GM23338 (cell line): ENCODE data around the gene TJP2. TPM values are rescaled to one million over a fixed set of nuclear protein-coding genes. Genes with fewer than 3 reads are reported as not detected.
A peak's percentile ranks its signal among the peaks of the same experiment; 100 is the strongest.

Source experiments
- ATAC-seq: fragments of 200-7000 bp; cut with Tn5 transposase; 3 replicates; pipeline ENCODE4 v1.9.1; 2020
- DNase-seq: peaks from one replicate; pipeline ENCODE4 v3.0.0-alpha.2; 2015; ENCODE audit warnings: low spot score
- H2AFZ ChIP-seq: fragments of 200-600 bp; sonication (generic); 2 replicates; pipeline ENCODE4 v1.8.0; 2016; ENCODE audit warnings: antibody characterized with exemption, mild to moderate bottlenecking, moderate library complexity
- H3F3A ChIP-seq: fragments of 200-600 bp; sonication (generic); replicated peaks from 2 replicates; pipeline ENCODE4 v1.8.0; 2017; ENCODE audit warnings: antibody characterized with exemption, mixed run types, low read depth
- H3K27ac ChIP-seq: fragments of 200-600 bp; sonication (generic); 2 replicates; pipeline ENCODE4 v1.6.1; 2016; ENCODE audit warnings: low read depth
- H3K27me3 ChIP-seq: fragments of 200-600 bp; sonication (generic); 2 replicates; pipeline ENCODE4 v1.8.0; 2016; ENCODE audit warnings: mild to moderate bottlenecking, mixed run types, moderate library complexity; ENCODE audit not compliant: insufficient read depth
- H3K36me3 ChIP-seq: fragments of 200-600 bp; sonication (generic); 2 replicates; pipeline ENCODE4 v1.8.0; 2016; ENCODE audit warnings: mild to moderate bottlenecking; ENCODE audit not compliant: insufficient read depth
- H3K4me1 ChIP-seq: fragments of 200-600 bp; sonication (generic); 2 replicates; pipeline ENCODE4 v1.8.0; 2016; ENCODE audit warnings: mild to moderate bottlenecking, moderate library complexity; ENCODE audit not compliant: insufficient read depth
- H3K4me2 ChIP-seq: fragments of 200-600 bp; sonication (generic); 2 replicates; pipeline ENCODE4 v1.7.1; 2017; ENCODE audit warnings: mixed run types
- H3K4me3 ChIP-seq: fragments of 200-600 bp; sonication (generic); 2 replicates; pipeline ENCODE4 v1.6.1; 2016; ENCODE audit warnings: mixed run types
- H3K79me2 ChIP-seq: fragments of 200-600 bp; sonication (generic); replicated peaks from 2 replicates; pipeline ENCODE4 v1.8.0; 2017; ENCODE audit warnings: mild to moderate bottlenecking; ENCODE audit not compliant: insufficient read depth
- H3K9me2 ChIP-seq: fragments of 200-600 bp; sonication (generic); 2 replicates; pipeline ENCODE4 v1.8.0; 2017; ENCODE audit not compliant: insufficient read depth
- H4K20me1 ChIP-seq: fragments of 200-600 bp; sonication (generic); replicated peaks from 2 replicates; pipeline ENCODE4 v1.8.0; 2017; ENCODE audit warnings: mild to moderate bottlenecking; ENCODE audit not compliant: insufficient read depth
- H3K27ac Mint-ChIP-seq: 2 replicates; pipeline ENCODE4 v1.8.0; 2020; ENCODE audit warnings: inconsistent platforms, mild to moderate bottlenecking, moderate library complexity, mixed read lengths
- H3K27me3 Mint-ChIP-seq: 3 replicates; pipeline ENCODE4 v1.8.0; 2022; ENCODE audit warnings: low read depth, mild to moderate bottlenecking, moderate library complexity, mixed read lengths, inconsistent platforms; ENCODE audit not compliant: insufficient read depth, poor library complexity
- H3K36me3 Mint-ChIP-seq: 3 replicates; pipeline ENCODE4 v1.8.0; 2021; ENCODE audit warnings: low read depth, mild to moderate bottlenecking, inconsistent platforms, moderate library complexity, mixed read lengths
- H3K4me1 Mint-ChIP-seq: 3 replicates; pipeline ENCODE4 v1.8.0; 2020; ENCODE audit warnings: mild to moderate bottlenecking, inconsistent platforms, mixed read lengths
- H3K4me3 Mint-ChIP-seq: 3 replicates; pipeline ENCODE4 v1.8.0; 2021; ENCODE audit warnings: moderate library complexity, mild to moderate bottlenecking, inconsistent platforms, mixed read lengths
- H3K9me3 Mint-ChIP-seq: 3 replicates; pipeline ENCODE4 v1.8.0; 2020; ENCODE audit warnings: moderate library complexity, mild to moderate bottlenecking, inconsistent platforms, mixed read lengths
- CREB1 ChIP-seq: fragments of 250-450 bp; sonication (Bioruptor Pico); IDR thresholded peaks from 2 replicates; pipeline ENCODE4 v1.5.0; 2020; ENCODE audit warnings: low read depth, mild to moderate bottlenecking, moderate library complexity
- EZH2 ChIP-seq: fragments of 200-600 bp; sonication (generic); IDR thresholded peaks from one replicate; pipeline ENCODE4 v1.8.0; 2017; ENCODE audit warnings: antibody characterized with exemption, mild to moderate bottlenecking, low read depth; ENCODE audit not compliant: unreplicated experiment
- EZH2phosphoT487 ChIP-seq: fragments of 200-600 bp; sonication (generic); IDR thresholded peaks from one replicate; pipeline ENCODE4 v1.8.1; 2018; ENCODE audit warnings: antibody characterized with exemption; ENCODE audit not compliant: unreplicated experiment
- JUNB ChIP-seq: IDR thresholded peaks from one replicate; pipeline ENCODE4 v1.6.1; 2016; ENCODE audit warnings: antibody characterized with exemption; ENCODE audit not compliant: unreplicated experiment
- NANOG ChIP-seq: IDR thresholded peaks from 2 replicates; pipeline ENCODE4 v1.6.1; 2016; ENCODE audit warnings: antibody characterized with exemption, borderline replicate concordance
- POLR2AphosphoS5 ChIP-seq: IDR thresholded peaks from 2 replicates; pipeline ENCODE4 v1.6.1; 2016; ENCODE audit warnings: antibody characterized with exemption, low read depth
- STAT1 ChIP-seq: IDR thresholded peaks from one replicate; pipeline ENCODE4 v1.6.1; 2016; ENCODE audit warnings: antibody characterized with exemption; ENCODE audit not compliant: unreplicated experiment
- ZNF114 ChIP-seq: fragments of 250-450 bp; sonication (Bioruptor Pico); IDR thresholded peaks from 2 replicates; pipeline ENCODE4 v1.5.0; 2020; ENCODE audit warnings: mild to moderate bottlenecking, moderate library complexity
- ZNF331 ChIP-seq: fragments of 250-450 bp; sonication (Bioruptor Pico); IDR thresholded peaks from 2 replicates; pipeline ENCODE4 v1.5.0; 2020; ENCODE audit warnings: low read depth, mild to moderate bottlenecking, moderate library complexity
- polyA plus RNA-seq: library from polyadenylated mRNA; unstranded; fragments of >200 nt; fragmentation: Nextera tagmentation; extraction: Ambion mirVana; gene quantifications from 2 replicates; pipeline ENCODE4 v1.2.1, GENCODE V29; 2016
- total RNA-seq: library from RNA; depleted of rRNA; stranded (reverse); fragments of >200 nt; shearing (Covaris generic); gene quantifications from 2 replicates; pipeline ENCODE4 v1.2.3, GENCODE V29; 2014
- TF ChIP-seq, protein P1 (sequence below): fragments of 250-450 bp; sonication (Bioruptor Pico); IDR thresholded peaks from 2 replicates; pipeline ENCODE4 v1.5.0; 2020; ENCODE audit warnings: mild to moderate bottlenecking, moderate library complexity
- TF ChIP-seq, protein P2 (sequence below): IDR thresholded peaks from one replicate; pipeline ENCODE4 v1.6.1; 2018; ENCODE audit warnings: antibody characterized with exemption; ENCODE audit not compliant: unreplicated experiment
- TF ChIP-seq, protein P3 (sequence below): IDR thresholded peaks from 2 replicates; pipeline ENCODE4 v1.6.1; 2016; ENCODE audit warnings: antibody characterized with exemption
- TF ChIP-seq, protein P4 (sequence below), 2 experiments: fragments of 200-600 bp in 1 of 2; sonication (generic) in 1 of 2; conservative IDR thresholded peaks; 2 replicates each; pipeline versions ENCODE4 v1.5.1 to v1.6.1; 2016 to 2017; ENCODE audit warnings: antibody characterized with exemption in 2 of 2, low read depth in 2 of 2, mild to moderate bottlenecking in 2 of 2, moderate library complexity in 1 of 2

TJP2 gene
- total and polyA plus RNA-seq, 2 experiments from 2014 or later: 37.6 to 234 TPM

DNA sequence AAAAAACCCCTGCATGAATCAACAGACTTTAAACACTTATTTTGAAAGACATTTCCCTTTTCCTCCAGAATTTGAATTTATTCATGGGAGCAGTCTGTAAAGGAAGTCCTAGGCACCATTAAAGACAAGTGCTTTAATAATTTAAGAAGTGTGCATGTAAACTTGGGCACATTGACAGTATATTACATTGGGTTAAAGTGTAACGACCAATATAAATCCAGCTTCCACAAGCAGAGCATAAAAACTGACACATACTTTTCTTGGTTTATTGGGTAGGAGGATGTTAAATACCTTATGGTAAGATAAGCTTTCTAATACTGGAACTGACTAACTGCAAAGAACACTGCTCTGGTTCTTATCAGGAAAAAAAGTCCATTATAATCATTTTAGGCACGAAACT, 149.8 kb downstream of the TJP2 start:
- Mint-ChIP-seq H3K27ac (no peak overlapping the region), H3K4me3 (peak overlapping the region; percentile 78; the same call in 2 of the 3 replicates), H3K4me1 (peaks cover 28% of the 10 kb centered on the region), H3K9me3 (no peaks in the 10 kb centered on the region), H3K27me3 (peaks cover 28% of the 10 kb centered on the region), H3K36me3 (no peaks in the 10 kb centered on the region)
- Histone ChIP-seq H3F3A (no peaks in the 10 kb centered on the region), H3K79me2 (peaks cover 10% of the 10 kb centered on the region; the same call in 1 of the 2 replicates), H3K36me3 (no peaks in the 10 kb centered on the region), H3K4me3 (peak overlapping the region; percentile 78), H4K20me1 (no peaks in the 10 kb centered on the region), H3K9me2 (no peaks in the 10 kb centered on the region), H3K27me3 (peaks cover 40% of the 10 kb centered on the region), H3K27ac (no peak overlapping the region), H3K4me1 (peaks cover 19% of the 10 kb centered on the region), H3K4me2 (peak overlapping the region; percentile 88), H2AFZ (no peak overlapping the region)
- TF ChIP-seq, protein P1, sequence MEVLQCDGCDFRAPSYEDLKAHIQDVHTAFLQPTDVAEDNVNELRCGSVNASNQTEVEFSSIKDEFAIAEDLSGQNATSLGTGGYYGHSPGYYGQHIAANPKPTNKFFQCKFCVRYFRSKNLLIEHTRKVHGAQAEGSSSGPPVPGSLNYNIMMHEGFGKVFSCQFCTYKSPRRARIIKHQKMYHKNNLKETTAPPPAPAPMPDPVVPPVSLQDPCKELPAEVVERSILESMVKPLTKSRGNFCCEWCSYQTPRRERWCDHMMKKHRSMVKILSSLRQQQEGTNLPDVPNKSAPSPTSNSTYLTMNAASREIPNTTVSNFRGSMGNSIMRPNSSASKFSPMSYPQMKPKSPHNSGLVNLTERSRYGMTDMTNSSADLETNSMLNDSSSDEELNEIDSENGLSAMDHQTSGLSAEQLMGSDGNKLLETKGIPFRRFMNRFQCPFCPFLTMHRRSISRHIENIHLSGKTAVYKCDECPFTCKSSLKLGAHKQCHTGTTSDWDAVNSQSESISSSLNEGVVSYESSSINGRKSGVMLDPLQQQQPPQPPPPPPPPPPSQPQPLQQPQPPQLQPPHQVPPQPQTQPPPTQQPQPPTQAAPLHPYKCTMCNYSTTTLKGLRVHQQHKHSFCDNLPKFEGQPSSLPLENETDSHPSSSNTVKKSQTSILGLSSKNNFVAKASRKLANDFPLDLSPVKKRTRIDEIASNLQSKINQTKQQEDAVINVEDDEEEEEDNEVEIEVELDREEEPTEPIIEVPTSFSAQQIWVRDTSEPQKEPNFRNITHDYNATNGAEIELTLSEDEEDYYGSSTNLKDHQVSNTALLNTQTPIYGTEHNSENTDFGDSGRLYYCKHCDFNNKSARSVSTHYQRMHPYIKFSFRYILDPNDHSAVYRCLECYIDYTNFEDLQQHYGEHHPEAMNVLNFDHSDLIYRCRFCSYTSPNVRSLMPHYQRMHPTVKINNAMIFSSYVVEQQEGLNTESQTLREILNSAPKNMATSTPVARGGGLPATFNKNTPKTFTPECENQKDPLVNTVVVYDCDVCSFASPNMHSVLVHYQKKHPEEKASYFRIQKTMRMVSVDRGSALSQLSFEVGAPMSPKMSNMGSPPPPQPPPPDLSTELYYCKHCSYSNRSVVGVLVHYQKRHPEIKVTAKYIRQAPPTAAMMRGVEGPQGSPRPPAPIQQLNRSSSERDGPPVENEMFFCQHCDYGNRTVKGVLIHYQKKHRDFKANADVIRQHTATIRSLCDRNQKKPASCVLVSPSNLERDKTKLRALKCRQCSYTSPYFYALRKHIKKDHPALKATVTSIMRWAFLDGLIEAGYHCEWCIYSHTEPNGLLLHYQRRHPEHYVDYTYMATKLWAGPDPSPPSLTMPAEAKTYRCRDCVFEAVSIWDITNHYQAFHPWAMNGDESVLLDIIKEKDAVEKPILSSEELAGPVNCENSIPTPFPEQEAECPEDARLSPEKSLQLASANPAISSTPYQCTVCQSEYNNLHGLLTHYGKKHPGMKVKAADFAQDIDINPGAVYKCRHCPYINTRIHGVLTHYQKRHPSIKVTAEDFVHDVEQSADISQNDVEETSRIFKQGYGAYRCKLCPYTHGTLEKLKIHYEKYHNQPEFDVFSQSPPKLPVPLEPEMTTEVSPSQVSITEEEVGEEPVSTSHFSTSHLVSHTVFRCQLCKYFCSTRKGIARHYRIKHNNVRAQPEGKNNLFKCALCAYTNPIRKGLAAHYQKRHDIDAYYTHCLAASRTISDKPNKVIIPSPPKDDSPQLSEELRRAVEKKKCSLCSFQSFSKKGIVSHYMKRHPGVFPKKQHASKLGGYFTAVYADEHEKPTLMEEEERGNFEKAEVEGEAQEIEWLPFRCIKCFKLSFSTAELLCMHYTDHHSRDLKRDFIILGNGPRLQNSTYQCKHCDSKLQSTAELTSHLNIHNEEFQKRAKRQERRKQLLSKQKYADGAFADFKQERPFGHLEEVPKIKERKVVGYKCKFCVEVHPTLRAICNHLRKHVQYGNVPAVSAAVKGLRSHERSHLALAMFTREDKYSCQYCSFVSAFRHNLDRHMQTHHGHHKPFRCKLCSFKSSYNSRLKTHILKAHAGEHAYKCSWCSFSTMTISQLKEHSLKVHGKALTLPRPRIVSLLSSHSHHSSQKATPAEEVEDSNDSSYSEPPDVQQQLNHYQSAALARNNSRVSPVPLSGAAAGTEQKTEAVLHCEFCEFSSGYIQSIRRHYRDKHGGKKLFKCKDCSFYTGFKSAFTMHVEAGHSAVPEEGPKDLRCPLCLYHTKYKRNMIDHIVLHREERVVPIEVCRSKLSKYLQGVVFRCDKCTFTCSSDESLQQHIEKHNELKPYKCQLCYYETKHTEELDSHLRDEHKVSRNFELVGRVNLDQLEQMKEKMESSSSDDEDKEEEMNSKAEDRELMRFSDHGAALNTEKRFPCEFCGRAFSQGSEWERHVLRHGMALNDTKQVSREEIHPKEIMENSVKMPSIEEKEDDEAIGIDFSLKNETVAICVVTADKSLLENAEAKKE (CRISPR knock-in tag): no peak
- TF ChIP-seq, protein P2, sequence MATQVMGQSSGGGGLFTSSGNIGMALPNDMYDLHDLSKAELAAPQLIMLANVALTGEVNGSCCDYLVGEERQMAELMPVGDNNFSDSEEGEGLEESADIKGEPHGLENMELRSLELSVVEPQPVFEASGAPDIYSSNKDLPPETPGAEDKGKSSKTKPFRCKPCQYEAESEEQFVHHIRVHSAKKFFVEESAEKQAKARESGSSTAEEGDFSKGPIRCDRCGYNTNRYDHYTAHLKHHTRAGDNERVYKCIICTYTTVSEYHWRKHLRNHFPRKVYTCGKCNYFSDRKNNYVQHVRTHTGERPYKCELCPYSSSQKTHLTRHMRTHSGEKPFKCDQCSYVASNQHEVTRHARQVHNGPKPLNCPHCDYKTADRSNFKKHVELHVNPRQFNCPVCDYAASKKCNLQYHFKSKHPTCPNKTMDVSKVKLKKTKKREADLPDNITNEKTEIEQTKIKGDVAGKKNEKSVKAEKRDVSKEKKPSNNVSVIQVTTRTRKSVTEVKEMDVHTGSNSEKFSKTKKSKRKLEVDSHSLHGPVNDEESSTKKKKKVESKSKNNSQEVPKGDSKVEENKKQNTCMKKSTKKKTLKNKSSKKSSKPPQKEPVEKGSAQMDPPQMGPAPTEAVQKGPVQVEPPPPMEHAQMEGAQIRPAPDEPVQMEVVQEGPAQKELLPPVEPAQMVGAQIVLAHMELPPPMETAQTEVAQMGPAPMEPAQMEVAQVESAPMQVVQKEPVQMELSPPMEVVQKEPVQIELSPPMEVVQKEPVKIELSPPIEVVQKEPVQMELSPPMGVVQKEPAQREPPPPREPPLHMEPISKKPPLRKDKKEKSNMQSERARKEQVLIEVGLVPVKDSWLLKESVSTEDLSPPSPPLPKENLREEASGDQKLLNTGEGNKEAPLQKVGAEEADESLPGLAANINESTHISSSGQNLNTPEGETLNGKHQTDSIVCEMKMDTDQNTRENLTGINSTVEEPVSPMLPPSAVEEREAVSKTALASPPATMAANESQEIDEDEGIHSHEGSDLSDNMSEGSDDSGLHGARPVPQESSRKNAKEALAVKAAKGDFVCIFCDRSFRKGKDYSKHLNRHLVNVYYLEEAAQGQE: no peak
- TF ChIP-seq ZNF331 (CRISPR knock-in tag): no peak
- TF ChIP-seq STAT1: no peak
- TF ChIP-seq, protein P3, sequence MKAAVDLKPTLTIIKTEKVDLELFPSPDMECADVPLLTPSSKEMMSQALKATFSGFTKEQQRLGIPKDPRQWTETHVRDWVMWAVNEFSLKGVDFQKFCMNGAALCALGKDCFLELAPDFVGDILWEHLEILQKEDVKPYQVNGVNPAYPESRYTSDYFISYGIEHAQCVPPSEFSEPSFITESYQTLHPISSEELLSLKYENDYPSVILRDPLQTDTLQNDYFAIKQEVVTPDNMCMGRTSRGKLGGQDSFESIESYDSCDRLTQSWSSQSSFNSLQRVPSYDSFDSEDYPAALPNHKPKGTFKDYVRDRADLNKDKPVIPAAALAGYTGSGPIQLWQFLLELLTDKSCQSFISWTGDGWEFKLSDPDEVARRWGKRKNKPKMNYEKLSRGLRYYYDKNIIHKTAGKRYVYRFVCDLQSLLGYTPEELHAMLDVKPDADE: no peak
- no peak for TF ChIP-seq CREB1 (CRISPR knock-in tag)
- TF ChIP-seq NANOG: no peak
- TF ChIP-seq JUNB: no peak
- TF ChIP-seq EZH2phosphoT487: no peak
- TF ChIP-seq ZNF114 (CRISPR knock-in tag): no peak
- TF ChIP-seq POLR2AphosphoS5: no peak
- TF ChIP-seq EZH2: no peak
- TF ChIP-seq, protein P4, sequence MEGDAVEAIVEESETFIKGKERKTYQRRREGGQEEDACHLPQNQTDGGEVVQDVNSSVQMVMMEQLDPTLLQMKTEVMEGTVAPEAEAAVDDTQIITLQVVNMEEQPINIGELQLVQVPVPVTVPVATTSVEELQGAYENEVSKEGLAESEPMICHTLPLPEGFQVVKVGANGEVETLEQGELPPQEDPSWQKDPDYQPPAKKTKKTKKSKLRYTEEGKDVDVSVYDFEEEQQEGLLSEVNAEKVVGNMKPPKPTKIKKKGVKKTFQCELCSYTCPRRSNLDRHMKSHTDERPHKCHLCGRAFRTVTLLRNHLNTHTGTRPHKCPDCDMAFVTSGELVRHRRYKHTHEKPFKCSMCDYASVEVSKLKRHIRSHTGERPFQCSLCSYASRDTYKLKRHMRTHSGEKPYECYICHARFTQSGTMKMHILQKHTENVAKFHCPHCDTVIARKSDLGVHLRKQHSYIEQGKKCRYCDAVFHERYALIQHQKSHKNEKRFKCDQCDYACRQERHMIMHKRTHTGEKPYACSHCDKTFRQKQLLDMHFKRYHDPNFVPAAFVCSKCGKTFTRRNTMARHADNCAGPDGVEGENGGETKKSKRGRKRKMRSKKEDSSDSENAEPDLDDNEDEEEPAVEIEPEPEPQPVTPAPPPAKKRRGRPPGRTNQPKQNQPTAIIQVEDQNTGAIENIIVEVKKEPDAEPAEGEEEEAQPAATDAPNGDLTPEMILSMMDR (conservative IDR thresholded peaks at IDR 0.05; ENCODE audit: low read depth in 2 of 2): no peak
- no peak for DNase-seq
- ATAC-seq: no peak
